HL-60 (cell line): ENCODE data around the gene SLC22A16.

ENCODE experiments used
- GABPA ChIP-seq: IDR thresholded peaks from 2 replicates; pipeline ENCODE4 v1.6.1; 2012; ENCODE audit warnings: low read depth
- POLR2AphosphoS5 ChIP-seq: IDR thresholded peaks from 2 replicates; pipeline ENCODE4 v1.6.1; 2012; ENCODE audit warnings: low read depth
- SPI1 ChIP-seq: IDR thresholded peaks from 2 replicates; pipeline ENCODE4 v1.6.1; 2012; ENCODE audit warnings: low read depth, mild to moderate bottlenecking, borderline replicate concordance
- TF ChIP-seq, protein P1 (sequence below): IDR thresholded peaks from one replicate; pipeline ENCODE4 v1.5.1; 2011; ENCODE audit warnings: low read length, control low read depth, inconsistent platforms; ENCODE audit not compliant: insufficient read depth

GRCh38 chr6:110520209-110520965 is 44.0 kb upstream of the SLC22A16 start:
- TF ChIP-seq, protein P1, sequence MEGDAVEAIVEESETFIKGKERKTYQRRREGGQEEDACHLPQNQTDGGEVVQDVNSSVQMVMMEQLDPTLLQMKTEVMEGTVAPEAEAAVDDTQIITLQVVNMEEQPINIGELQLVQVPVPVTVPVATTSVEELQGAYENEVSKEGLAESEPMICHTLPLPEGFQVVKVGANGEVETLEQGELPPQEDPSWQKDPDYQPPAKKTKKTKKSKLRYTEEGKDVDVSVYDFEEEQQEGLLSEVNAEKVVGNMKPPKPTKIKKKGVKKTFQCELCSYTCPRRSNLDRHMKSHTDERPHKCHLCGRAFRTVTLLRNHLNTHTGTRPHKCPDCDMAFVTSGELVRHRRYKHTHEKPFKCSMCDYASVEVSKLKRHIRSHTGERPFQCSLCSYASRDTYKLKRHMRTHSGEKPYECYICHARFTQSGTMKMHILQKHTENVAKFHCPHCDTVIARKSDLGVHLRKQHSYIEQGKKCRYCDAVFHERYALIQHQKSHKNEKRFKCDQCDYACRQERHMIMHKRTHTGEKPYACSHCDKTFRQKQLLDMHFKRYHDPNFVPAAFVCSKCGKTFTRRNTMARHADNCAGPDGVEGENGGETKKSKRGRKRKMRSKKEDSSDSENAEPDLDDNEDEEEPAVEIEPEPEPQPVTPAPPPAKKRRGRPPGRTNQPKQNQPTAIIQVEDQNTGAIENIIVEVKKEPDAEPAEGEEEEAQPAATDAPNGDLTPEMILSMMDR: no peak
- TF ChIP-seq POLR2AphosphoS5: no peak
- no peak for TF ChIP-seq SPI1
- TF ChIP-seq GABPA: no peak
